HCT116 (cell line): ENCODE results near the gene ERGIC3. TPM values are rescaled to one million over a fixed set of nuclear protein-coding genes. Genes with fewer than 3 reads are reported as not detected.

Experiments
- ATAC-seq: fragments of 200-7000 bp; cut with Tn5 transposase; 2 replicates; pipeline ENCODE4 v1.9.1; 2020; ENCODE audit warnings: mild to moderate bottlenecking, moderate library complexity
- BruUV-seq: library from RNA; stranded (reverse); fragments of 400-500 nt; replicated peaks from 2 replicates; lab custom pipeline; 2021; lab: Mats Ljungman, UMichigan
- CTCF ChIA-PET: fragments of 300-600 bp; sonication (Branson Sonifier 250); formaldehyde crosslinking; loops from one replicate; lab custom pipeline; 2021; ENCODE audit warnings: antibody characterized with exemption; lab: Charles Lee
- POLR2A ChIA-PET: fragments of 300-600, 350-600 bp; sonication (Branson Sonifier 250); formaldehyde crosslinking; loops from one replicate; lab custom pipeline; 2021; ENCODE audit warnings: antibody characterized with exemption; lab: Charles Lee
- RAD21 ChIA-PET, 2 experiments: fragments of 300-600 bp; sonication (Branson Sonifier 250); formaldehyde crosslinking; loops; one replicate each; lab custom pipeline; 2023; ENCODE audit warnings: low total read pairs in 2 of 2; ENCODE audit not compliant: uncharacterized antibody in 2 of 2, unreplicated experiment in 2 of 2, low non-redundant PET in 1 of 2; lab: Charles Lee
- DNase-seq: peaks from one replicate; pipeline ENCODE4 v3.0.0-alpha.2; 2010; ENCODE audit warnings: low read depth, low spot score
- H2AFZ ChIP-seq: fragments of 200-600 bp; shearing (Covaris generic), sonication (generic); 2 replicates; pipeline ENCODE4 v1.6.1; 2017; ENCODE audit warnings: low read depth, mixed run types, mixed read lengths, antibody characterized with exemption, low read length; ENCODE audit not compliant: poor library complexity, severe bottlenecking
- H3K27ac ChIP-seq: 2 replicates; pipeline ENCODE4 v1.5.1; 2012; ENCODE audit warnings: low read depth, low read length
- H3K27me3 ChIP-seq: fragments of 200-600 bp; sonication (generic); 2 replicates; pipeline ENCODE4 v1.6.1; 2016; ENCODE audit warnings: mixed run types, low read length, mixed read lengths; ENCODE audit not compliant: insufficient read depth
- H3K36me3 ChIP-seq, 2 experiments: fragments of 200-500 bp in 1 of 2; fragments of 200-600 bp in 1 of 2; sonication (Bioruptor generic) in 1 of 2; sonication (generic) in 1 of 2; 2 replicates each; pipeline versions ENCODE4 v1.5.1 to v1.6.1; 2014 to 2016; ENCODE audit warnings: low read length in 2 of 2, inconsistent platforms in 1 of 2, mixed read lengths in 1 of 2, mixed run types in 1 of 2; ENCODE audit not compliant: insufficient read depth in 2 of 2, control insufficient read depth in 1 of 2
- H3K4me1 ChIP-seq, 2 experiments: fragments of 200-600 bp in 1 of 2; sonication (generic) in 1 of 2; 2 replicates each; pipeline versions ENCODE4 v1.5.1 to v1.6.1; 2012 to 2017; ENCODE audit warnings: low read length in 2 of 2, inconsistent platforms in 1 of 2, mild to moderate bottlenecking in 1 of 2, mixed read lengths in 1 of 2, mixed run types in 1 of 2, moderate library complexity in 1 of 2; ENCODE audit not compliant: insufficient read depth in 2 of 2, control insufficient read depth in 1 of 2
- H3K4me2 ChIP-seq: fragments of 200-600 bp; sonication (generic); 2 replicates; pipeline ENCODE4 v1.6.1; 2017; ENCODE audit warnings: mixed run types, low read length, mixed read lengths
- H3K4me3 ChIP-seq, 2 experiments: fragments of 200-600 bp in 1 of 2; sonication (generic) in 1 of 2; replicated peaks in 1 of 2; 2 replicates each; pipeline ENCODE4 v1.5.1; 2011 to 2016; ENCODE audit warnings: low read length in 2 of 2, control low read depth in 1 of 2, low read depth in 1 of 2, mild to moderate bottlenecking in 1 of 2, mixed read lengths in 1 of 2, mixed run types in 1 of 2
- H3K79me2 ChIP-seq: fragments of 200-600 bp; sonication (generic); 2 replicates; pipeline ENCODE4 v1.6.1; 2017; ENCODE audit warnings: mild to moderate bottlenecking, mixed run types, low read length, moderate library complexity, mixed read lengths; ENCODE audit not compliant: insufficient read depth
- H3K9ac ChIP-seq: fragments of 200-600 bp; sonication (generic); 2 replicates; pipeline ENCODE4 v1.6.1; 2016; ENCODE audit warnings: low read length, mixed read lengths
- H3K9me2 ChIP-seq: fragments of 200-600 bp; sonication (generic), shearing (Covaris generic); 2 replicates; pipeline ENCODE4 v1.6.1; 2017; ENCODE audit warnings: mixed run types, mild to moderate bottlenecking, moderate library complexity; ENCODE audit not compliant: insufficient read depth
- H3K9me3 ChIP-seq, 2 experiments: fragments of 200-500 bp in 1 of 2; fragments of 200-600 bp in 1 of 2; sonication (Bioruptor generic) in 1 of 2; sonication (generic) in 1 of 2; 2 replicates each; pipeline ENCODE4 v1.6.1; 2014 to 2017; ENCODE audit warnings: low read length in 2 of 2, mixed read lengths in 2 of 2, inconsistent platforms in 1 of 2, low read depth in 1 of 2, mild to moderate bottlenecking in 1 of 2, mixed run types in 1 of 2, moderate library complexity in 1 of 2; ENCODE audit not compliant: control insufficient read depth in 1 of 2, insufficient read depth in 1 of 2
- H4K20me1 ChIP-seq: fragments of 200-600 bp; sonication (generic), shearing (Covaris generic); 2 replicates; pipeline ENCODE4 v1.6.1; 2017; ENCODE audit warnings: mixed run types, mild to moderate bottlenecking, moderate library complexity; ENCODE audit not compliant: insufficient read depth
- ATF3 ChIP-seq: IDR thresholded peaks from 2 replicates; pipeline ENCODE4 v1.6.1; 2012
- EGR1 ChIP-seq: IDR thresholded peaks from 2 replicates; pipeline ENCODE4 v1.6.1; 2012; ENCODE audit warnings: low read depth
- ELF1 ChIP-seq: IDR thresholded peaks from 2 replicates; pipeline ENCODE4 v1.6.1; 2012; ENCODE audit warnings: low read depth, borderline replicate concordance
- EZH2 ChIP-seq: fragments of 200-600 bp; sonication (generic); IDR thresholded peaks from 2 replicates; pipeline ENCODE4 v1.6.1; 2017; ENCODE audit warnings: antibody characterized with exemption, mixed run types
- EZH2phosphoT487 ChIP-seq: fragments of 200-600 bp; IDR thresholded peaks from 2 replicates; pipeline ENCODE4 v1.6.1; 2018; ENCODE audit warnings: antibody characterized with exemption, borderline replicate concordance
- FOSL1 ChIP-seq: IDR thresholded peaks from 2 replicates; pipeline ENCODE4 v1.6.1; 2012; ENCODE audit warnings: low read depth
- JUND ChIP-seq: IDR thresholded peaks from 2 replicates; pipeline ENCODE4 v1.6.1; 2012
- MAX ChIP-seq: IDR thresholded peaks from 2 replicates; pipeline ENCODE4 v1.6.1; 2012
- POLR2A ChIP-seq: IDR thresholded peaks from 2 replicates; pipeline ENCODE4 v1.7.0; 2011; ENCODE audit warnings: borderline replicate concordance; ENCODE audit not compliant: insufficient read depth, insufficient read length; ENCODE audit errors: extremely low read depth
- POLR2AphosphoS5 ChIP-seq: IDR thresholded peaks from 2 replicates; pipeline ENCODE4 v1.6.1; 2011; ENCODE audit warnings: mild to moderate bottlenecking, low read depth, low read length, moderate library complexity
- RAD21 ChIP-seq: IDR thresholded peaks from 2 replicates; pipeline ENCODE4 v1.6.1; 2012; ENCODE audit warnings: low read depth, mild to moderate bottlenecking
- REST ChIP-seq: IDR thresholded peaks from 2 replicates; pipeline ENCODE4 v1.6.1; 2012; ENCODE audit warnings: low read depth
- SP1 ChIP-seq: IDR thresholded peaks from 2 replicates; pipeline ENCODE4 v1.6.1; 2012; ENCODE audit warnings: low read depth
- SRF ChIP-seq: IDR thresholded peaks from 2 replicates; pipeline ENCODE4 v1.6.1; 2012; ENCODE audit warnings: low read depth
- YY1 ChIP-seq: IDR thresholded peaks from 2 replicates; pipeline ENCODE4 v1.6.1; 2011; ENCODE audit warnings: low read length, low read depth, moderate library complexity, mild to moderate bottlenecking; ENCODE audit not compliant: insufficient replicate concordance; ENCODE audit errors: extremely low read depth
- ZFX ChIP-seq: fragments of 450-650 bp; IDR thresholded peaks from 2 replicates; pipeline ENCODE4 v1.6.1; 2017
- ZNF274 ChIP-seq: fragments of 200-500 bp; sonication (Bioruptor generic); IDR thresholded peaks from 2 replicates; pipeline ENCODE4 v1.6.1; 2014; ENCODE audit warnings: mild to moderate bottlenecking, low read depth, low read length, inconsistent platforms
- intact Hi-C: fragments of 100-400 bp; cut with micrococcal nuclease; formaldehyde crosslinking; loops from 2 replicates; pipeline ENCODE4 v1.10.0; 2022
- total RNA-seq: library from RNA; stranded (reverse); gene quantifications from one replicate; pipeline ENCODE4 v1.2.1, GENCODE V29; 2021; ENCODE audit not compliant: unreplicated experiment

Gene ERGIC3
- total RNA-seq, 1 experiment from 2014 or later, result 229 TPM

GRCh38 chr20:35598899-35599775 is 57.3 kb downstream of the ERGIC3 start:
- Histone ChIP-seq H3K36me3 (no peaks in the 10 kb centered on the region), H3K4me3 (no peak overlapping the region), H3K9ac (no peak overlapping the region), H3K79me2 (no peaks in the 10 kb centered on the region), H3K27ac (no peak overlapping the region), H3K4me2 (no peak overlapping the region), H4K20me1 (no peaks in the 10 kb centered on the region), H2AFZ (no peak overlapping the region), H3K4me1 (peaks cover 0 to 8% of the 10 kb centered on the region in 2 experiments; a peak in 1 of 4 replicates), H3K9me2 (no peaks in the 10 kb centered on the region), H3K9me3 (no peaks in the 10 kb centered on the region), H3K27me3 (no peaks in the 10 kb centered on the region)
- CTCF ChIA-PET, result no interaction called here
- POLR2A ChIA-PET, result no interaction called here
- ATAC-seq, result peak; percentile 31; the same call in 1 of the 2 replicates
- DNase-seq, result no peak
- RAD21 ChIA-PET, result no interaction called here
- TF ChIP-seq FOSL1, result no peak
- no peak for TF ChIP-seq POLR2A
- 0 out of 2 replicates have a peak, but pooled peaks have one; percentile 8 for TF ChIP-seq RAD21
- intact Hi-C loops, result no loop called here
- BruUV-seq, result no TSS peak

- RAD21 ChIA-PET, result no interaction called here
- TF ChIP-seq REST (no peak), ZNF274 (no peak), EZH2phosphoT487 (no peak), JUND (no peak), POLR2AphosphoS5 (no peak), EGR1 (no peak), EZH2 (no peak), SRF (no peak), ELF1 (no peak), SP1 (no peak), ATF3 (no peak), MAX (no peak), ZFX (no peak), POLR2A (no peak), RAD21 (no peak), YY1 (no peak)
These were observed 57.9 kb downstream of the ERGIC3 start for GRCh38 chr20:35599776-35600120.

More at GRCh38 chr20:35599776-35600120, 57.9 kb downstream of the ERGIC3 start:
- Histone ChIP-seq H3K36me3 (no peaks in the 10 kb centered on the region), H3K27me3 (no peaks in the 10 kb centered on the region), H4K20me1 (no peaks in the 10 kb centered on the region), H3K9me2 (no peaks in the 10 kb centered on the region), H3K9ac (no peak overlapping the region), H2AFZ (no peak overlapping the region), H3K4me1 (peaks cover 0 to 8% of the 10 kb centered on the region in 2 experiments; a peak in 1 of 4 replicates), H3K79me2 (no peaks in the 10 kb centered on the region), H3K4me2 (no peak overlapping the region), H3K4me3 (no peak overlapping the region), H3K27ac (no peak overlapping the region), H3K9me3 (no peaks in the 10 kb centered on the region)
- no peak for ATAC-seq
- ChIA-PET POLR2A (no interaction called here), CTCF (no interaction called here)
- BruUV-seq, result no TSS peak
- intact Hi-C loops, result no loop called here
- DNase-seq, result no peak
